ENCODE measurements around the gene KPNA4.
A peak's percentile ranks its signal among the peaks of the same experiment; 100 is the strongest.
"Not testable (repeated sequence)": the region's sequence is repeated elsewhere in the genome, so short reads cannot be mapped to it uniquely, and the experiment has no call there.

Gene KPNA4, protein sequence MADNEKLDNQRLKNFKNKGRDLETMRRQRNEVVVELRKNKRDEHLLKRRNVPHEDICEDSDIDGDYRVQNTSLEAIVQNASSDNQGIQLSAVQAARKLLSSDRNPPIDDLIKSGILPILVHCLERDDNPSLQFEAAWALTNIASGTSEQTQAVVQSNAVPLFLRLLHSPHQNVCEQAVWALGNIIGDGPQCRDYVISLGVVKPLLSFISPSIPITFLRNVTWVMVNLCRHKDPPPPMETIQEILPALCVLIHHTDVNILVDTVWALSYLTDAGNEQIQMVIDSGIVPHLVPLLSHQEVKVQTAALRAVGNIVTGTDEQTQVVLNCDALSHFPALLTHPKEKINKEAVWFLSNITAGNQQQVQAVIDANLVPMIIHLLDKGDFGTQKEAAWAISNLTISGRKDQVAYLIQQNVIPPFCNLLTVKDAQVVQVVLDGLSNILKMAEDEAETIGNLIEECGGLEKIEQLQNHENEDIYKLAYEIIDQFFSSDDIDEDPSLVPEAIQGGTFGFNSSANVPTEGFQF

DNA sequence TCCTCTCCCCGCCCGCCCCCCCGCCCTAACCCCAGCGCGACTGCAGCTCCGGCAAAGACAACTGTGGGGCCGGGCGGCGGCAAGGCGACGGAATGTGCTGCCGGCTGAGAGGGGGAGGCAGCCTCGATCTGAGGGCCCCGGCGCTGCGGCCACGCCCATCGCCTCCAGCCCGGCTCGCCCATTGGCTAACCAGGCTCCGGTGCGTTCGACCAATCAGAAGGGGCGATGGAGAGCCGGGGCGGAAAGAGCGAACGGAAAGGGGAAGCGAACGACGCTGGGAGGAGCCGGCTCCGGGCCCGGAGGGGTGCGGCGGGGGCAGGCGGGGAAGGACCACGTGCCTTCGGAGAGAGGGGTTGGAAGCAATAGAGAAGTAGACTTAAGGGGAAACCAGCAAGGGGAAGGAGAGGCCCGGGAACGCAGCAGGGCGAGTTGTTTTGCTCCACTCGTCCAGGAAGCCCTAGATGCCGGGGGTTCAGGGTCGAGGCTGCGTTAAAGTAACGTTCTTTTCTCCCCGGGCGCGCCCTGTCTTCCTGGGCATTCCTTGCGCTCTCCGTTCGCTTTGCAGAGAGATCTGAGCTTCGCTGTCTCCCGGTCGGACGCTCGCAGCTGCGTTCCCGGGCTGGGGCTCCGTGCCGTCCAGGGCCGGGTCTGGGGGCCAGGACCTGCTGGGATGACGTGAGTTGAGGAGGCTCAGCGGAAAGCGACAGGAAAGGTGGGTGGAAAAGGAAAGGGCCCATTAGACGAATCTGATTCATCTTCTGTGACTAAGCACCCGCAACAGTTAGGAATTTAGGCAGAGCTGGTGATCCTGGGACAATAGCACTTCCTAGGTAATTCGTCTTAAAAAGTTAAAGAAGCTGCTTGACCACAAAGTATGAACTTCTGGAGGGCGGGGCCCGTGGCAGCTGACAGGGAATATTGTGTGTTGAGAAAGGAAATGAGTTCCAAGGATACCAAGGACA, at the start of gene KPNA4:
KPNA4 (minus strand) TSS at position 130 of the 962 bp plus-strand sequence. CDS start 289 bp downstream, outside the sequence.
- peak; percentile 94 for DNase-seq

DNA sequence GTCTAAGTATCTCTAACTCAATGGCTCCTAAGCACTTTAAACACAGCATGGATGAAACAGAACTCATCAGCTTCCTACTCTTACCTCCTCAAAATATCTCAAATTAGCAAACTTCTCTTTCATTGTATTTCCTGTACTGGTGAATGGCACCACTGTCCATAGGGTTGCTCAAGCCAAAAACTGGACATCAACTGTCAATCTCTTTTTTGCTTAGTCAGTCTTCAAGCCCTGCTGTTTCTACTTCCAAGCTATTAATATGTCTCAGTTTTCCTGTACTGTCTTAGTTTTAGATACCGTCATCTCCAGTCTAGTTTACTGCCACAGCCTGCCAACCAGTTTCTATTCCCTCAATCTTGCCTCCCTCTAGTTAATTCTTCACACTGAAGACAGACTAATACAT, 48.3 kb upstream of the KPNA4 start:
- no peak for DNase-seq

DNA sequence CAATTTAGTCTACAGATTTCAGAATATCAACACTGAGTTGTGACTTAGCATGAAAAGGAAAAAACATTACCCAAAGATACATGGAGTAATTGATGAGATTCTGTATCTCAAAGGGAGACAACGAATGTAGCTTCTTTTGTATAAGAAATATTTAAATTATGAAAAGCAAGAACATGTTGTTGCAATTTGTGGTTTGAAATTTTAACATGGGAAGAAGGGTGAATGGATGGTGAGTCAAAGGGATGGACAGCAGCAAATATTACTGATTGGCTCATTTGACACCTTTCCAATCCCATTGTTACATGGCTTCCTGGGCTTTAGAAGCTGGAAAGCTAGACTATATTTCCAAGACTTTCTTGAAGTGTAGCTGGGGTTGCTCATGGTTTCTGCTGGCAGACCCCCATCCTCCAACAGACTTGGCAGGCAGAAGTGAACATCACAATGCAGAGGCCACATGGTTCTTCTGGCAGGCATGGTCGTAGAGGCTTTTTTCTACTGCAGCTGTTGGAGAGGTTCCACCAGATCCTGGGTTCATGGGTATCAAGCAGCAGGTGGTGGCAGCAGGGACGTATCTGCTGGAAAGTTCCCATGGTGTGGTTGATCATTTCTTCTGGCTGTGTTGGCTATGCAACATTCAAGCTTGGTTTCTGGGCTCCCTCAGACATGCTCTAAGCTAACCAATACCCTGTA, 47.2 kb upstream of the KPNA4 start:
- DNase-seq, result no peak

DNA sequence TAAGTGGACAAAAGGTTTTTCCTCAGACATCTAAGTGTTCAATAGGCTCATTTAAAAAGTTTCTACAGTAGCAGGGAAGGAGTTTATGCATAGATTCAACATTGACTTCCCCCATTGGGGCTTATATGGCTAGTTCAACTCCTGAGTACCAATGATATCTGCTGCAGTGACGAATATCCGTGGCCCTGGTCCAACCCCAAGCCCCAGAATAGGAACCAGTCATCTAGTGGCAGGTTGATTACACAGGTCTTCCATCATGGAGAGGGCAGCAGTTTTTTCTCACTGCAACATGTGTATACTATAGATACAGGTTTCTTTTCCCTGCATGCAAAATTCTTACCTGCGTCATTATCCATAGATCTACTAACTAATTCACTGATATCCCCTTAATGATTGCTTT, 45.8 kb upstream of the KPNA4 start:
- DNase-seq, result no peak

DNA sequence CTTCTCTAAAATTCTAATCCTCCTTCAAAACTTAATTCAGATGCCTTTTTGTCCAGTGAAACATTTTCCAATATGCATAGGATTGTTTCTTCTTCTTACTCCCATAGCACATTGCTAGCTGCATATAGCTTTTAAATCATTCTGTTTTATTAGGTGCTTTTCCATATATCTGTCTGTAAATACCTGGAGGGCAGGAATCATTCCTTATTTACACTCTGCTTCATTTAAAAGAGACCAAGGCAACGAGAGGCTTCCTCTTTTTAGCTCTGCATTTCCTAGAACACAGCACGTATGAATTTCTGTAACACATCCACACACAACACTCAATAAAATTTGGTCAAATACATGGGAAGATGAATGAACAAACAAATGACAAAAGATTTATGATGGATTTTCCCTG, 43.5 kb upstream of the KPNA4 start:
- no peak for DNase-seq

DNA sequence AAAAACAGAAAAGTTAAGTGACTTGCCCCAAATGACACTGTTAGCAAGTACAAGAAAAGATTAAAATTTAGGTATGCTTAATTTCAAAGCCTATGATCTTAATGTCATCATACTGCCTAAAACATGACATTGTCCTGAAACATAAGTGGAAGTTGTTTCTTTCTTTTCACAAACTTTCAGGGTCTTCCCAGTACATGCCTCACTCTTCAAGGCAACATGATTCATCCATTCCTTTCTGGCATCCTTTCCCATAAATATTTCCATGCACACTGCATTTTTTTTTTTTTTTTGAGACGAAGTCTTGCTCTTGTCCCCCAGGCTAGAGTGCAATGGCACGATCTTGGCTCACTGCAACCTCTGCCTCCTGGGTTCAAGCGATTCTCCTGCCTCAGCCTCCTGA, 42.5 kb upstream of the KPNA4 start:
- no peak for DNase-seq

DNA sequence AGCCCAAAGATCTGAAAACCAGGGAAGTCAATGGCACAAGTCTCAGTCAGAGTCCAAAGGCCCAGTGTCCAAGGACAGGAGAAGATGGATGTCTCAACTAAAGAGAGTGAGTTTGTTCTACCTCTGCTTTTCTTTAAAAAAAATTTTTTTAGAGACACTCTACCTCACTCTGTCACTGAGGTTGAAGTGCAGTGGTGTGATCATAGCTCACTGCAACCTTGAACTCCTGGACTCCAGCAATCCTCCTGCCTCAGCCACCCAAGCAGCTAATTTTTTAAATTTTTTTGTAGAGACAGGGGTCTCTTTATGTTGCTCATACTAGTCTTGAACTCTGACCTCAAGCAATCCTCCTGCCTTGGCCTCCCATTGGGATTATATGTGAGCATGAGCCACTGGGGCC, 39.9 kb upstream of the KPNA4 start:
- DNase-seq, result no peak

DNA sequence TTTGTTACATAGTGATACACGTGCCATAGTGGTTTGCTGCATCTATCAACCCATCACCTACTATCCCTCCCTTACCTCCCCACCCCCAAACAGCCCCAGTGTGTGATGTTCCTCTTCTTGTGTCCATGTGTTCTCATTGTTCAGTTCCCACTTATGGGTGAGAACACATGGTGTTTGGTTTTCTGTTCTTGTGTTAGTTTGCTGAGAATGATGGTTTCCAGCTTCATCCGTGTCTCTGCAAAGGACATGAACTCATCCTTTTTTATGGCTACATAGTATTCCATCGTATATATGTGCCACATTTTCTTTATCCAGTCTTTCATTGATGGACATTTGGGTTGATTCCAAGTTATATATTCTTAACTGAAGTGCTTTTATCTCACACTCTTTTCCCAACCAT, 38.5 kb upstream of the KPNA4 start:
- DNase-seq, result not testable (repeated sequence)

DNA sequence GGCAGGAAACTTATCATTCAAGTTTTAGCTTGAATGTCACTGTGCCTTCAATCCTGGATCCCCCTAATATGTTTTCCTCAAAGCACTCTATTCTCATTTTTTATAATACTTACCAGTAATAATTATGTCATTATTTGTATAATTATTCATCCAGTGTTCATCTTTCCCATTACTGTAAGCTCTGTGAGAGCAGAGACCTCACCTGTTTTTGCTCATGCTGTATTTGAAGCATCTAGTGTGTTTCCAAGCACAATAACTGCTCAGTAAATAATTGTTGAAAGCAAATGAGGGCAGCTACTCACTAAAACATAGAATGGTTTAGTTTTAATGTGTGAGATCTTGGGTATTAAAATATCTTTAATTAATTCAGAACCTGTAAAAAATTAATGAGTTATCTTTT, 36.9 kb upstream of the KPNA4 start:
- DNase-seq, result no peak

DNA sequence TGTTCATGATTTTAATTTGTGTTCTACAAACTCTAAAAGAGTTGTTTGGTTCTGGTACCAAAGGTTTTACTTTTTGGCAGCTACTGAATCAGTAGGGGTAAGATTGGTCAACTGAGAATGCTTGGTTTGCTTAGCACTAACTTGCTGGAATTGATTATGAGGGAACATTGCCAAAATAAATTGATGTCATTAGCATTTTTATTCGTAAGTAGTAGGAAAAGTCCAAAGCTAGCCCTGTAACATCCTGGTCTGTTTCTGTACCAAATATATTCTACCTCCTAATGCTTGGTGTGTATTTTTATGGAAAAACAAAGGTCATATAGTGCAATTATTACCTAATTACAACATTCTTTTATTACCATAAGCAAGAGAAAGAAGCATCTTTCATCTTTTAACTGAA, 35.9 kb upstream of the KPNA4 start:
- DNase-seq, result no peak

DNA sequence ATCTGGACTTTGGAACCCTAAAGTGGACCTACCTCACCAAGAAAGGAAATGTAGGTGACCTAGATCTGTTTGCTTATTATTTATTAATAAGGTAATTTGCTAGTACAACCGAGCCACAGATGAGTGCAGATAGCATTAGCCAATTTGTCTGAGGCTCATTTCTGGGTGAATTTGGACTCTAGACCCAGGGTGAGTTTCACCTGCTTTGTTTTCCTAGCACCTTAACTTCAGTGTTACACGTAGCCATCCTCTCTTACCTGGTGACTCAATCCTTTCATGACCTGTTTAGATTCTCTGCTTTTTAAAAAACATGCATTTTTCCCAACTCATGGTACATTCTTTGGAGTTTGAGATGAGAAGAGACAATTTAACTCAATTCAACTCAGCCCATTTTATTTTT, 33.5 kb upstream of the KPNA4 start:
- DNase-seq, result no peak

DNA sequence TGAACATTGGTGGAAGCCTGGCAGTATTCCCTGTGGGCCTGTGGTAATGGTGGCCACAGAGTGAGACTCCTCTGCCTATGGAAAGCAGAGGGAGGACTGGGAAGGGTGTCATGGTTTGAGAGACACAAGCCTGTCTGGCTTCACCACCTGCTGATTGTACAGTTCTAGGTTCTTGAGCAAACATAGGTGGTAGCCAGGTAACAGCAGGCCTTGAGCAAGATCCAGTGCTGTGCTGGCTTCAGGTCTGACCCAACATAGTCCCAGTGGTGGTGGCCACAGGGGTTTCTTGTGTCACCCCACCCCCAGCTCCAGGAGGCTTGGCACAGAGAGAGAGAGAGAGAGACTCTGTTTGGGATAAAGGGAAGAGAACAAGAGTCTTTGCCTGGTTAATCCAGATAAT, 22.7 kb upstream of the KPNA4 start:
- no peak for DNase-seq

DNA sequence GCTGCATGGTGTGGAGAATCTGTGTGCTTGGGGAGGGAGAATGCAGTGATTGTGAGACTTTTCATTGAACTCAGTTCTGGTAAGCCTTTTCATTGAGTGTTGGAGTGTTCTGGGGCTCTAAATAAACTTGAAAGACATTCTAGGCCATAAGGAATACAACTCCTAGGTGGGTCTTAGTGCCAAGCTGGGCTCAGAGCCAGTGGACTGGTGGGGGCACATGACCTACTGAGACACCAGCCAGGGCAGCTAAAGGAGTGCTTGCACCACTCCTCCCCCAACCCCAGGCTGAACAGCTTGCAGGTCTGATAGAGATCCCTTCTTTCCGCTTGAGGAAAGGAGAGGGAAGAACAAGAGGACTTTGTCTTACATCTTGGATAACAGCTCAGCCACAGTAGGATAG, 21.7 kb upstream of the KPNA4 start:
- DNase-seq, result no peak

DNA sequence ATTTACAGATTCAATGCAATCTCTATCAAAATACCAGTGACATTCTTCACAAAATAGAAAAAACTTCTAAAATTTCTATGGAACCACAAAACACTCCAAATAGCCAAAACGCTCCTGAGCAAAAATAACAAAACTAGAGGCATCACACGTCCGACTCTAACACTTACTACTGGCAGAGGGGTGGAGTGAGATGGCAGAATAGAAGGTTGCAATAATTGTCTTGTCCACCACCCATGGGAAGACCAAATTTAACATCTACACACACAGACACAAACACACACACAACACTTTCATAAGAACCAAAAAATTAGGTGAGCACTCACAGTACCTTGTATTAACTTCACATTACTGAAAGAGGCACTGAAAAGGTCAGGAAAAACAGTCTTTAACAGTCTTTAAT, 21.3 kb upstream of the KPNA4 start:
- no peak for DNase-seq

DNA sequence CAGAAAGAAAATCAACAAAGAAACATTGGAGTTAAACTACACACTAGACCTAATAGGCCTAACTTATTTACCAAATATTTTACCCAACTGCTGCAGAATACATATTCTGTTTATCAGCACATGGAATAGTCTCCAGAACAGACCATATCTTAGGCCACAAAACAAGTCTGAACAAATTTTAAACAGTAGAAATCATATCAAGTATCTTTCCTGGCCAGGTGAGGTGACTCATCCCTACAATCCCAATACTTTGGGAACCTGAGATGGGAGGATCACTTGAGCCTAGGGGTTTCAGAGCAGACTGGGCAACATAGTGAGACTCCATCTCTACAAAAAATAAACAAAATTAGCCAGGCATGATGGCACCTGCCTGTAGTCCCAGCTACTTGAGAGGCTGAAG, 18.1 kb upstream of the KPNA4 start:
- no peak for DNase-seq

DNA sequence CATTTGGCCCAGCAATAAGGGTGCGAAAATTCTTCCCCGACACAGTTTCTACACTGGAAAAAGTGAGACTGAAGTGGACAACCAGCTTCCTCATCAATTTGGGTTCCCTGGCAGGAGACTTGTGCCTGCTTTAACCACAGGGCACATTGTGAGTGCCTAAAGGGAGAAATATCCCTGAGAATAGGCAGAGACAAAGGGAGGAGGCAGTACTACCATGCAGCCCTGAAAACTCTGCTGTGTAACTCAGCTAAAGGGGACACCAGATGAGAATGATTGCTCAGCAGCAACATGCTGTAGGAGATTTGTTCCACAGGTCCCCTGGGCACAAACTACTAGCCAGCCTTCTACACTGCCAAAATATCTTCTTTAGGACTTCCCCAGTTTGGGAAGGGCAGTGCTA, 15.6 kb upstream of the KPNA4 start:
- DNase-seq, result no peak

DNA sequence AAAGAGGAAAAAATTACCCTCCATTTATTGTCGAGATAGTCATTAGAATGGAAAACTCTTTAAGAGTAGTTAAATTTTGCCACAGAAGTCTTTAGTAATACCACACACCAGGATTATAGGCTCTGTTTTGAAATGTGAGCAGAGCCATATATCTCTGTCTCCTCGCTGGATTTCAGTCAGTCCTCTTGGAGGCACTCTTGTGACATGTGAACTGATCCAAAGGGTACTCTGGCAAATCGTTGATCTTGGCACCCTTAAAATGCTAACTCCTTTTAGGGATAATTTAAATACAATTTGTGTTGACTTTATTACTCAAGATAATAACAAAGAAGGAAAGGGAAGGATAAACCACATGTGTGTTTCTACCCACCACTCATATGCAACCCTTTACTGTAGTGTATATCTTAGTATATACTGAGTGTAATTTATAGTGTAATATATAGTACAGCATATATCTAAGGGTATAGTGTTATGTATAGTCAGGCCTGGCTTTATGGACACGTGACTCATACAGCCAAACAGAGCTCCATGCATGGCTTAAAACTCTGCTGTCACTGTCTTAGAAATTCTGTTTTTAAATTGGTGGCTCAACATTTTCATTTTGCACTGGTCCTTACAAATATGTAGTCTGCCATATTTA, 12.3 kb upstream of the KPNA4 start:
- DNase-seq, result no peak

DNA sequence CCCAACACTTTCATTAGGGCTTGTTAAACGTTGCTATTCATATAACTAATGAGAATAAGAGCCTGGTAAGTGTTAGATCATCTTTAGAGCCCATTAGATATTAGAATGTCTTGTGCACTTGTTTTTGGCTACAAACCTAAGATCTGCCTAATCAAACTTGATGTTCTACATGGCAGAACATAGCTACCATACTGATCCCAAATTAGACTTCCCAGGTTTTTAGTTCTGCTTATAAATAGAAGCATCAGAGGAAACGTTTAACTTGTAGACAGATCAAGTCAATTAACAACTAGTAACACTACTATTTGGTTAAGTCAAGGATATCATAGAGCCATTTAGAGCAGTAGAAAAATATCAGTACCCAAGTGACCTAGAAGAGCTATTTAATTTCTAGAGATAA, 11.7 kb upstream of the KPNA4 start:
- DNase-seq, result no peak

DNA sequence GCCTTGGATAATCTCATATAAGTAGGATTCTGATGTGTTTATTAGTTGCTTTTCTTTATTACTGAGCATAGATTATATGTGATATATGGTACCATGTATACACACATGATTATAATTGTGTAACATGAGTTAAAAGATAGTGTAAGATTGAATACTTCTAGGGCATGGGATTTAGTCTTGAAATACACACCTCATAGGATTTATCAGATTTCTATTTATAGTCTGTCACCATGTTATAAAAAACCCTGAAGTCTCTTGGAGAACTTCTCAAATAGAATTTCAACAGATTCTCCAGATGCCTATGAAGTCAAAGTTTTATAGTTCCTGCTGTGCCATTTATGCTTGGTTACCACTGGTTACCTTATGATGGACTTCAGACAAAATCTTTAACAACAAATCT, 11.2 kb upstream of the KPNA4 start:
- no peak for DNase-seq

DNA sequence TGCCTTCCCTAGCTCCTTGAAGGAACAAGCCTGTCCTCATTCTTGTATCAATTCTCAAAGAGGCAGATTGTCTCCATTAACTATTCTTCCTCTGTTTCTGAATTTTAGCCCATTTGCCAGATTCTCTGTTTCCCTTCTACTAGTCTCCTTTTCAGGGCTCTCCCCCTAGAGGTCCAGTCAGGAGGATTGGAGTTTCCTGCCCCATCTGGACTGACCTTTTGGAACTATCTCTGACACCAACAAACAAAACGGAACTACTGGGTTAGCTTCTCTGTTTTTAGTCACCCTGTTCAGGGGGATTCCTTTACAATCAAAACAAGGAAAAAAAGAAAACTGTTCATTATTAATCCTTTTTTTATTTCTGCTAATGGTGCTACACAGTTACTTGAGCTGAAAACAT, 10.2 kb upstream of the KPNA4 start:
- no peak for DNase-seq

DNA sequence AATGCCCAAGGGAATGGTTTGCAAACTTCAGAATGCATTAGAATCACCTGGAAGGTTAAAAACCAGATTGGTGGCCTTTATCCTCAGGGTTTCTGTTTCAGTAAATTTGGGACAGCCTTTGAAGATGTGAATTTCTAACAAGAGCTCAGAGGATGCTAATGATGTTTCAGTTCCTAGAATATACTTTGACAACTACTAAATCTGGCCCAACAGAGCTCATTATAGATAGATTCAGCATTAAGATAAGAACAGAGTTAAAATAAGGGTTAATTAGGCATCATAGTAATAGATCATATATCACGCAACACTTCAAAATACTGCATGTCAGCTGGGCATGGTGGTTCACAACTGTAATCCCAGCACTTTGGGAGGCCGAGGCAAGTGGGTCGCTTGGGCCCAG, 9.3 kb upstream of the KPNA4 start:
- DNase-seq, result no peak

DNA sequence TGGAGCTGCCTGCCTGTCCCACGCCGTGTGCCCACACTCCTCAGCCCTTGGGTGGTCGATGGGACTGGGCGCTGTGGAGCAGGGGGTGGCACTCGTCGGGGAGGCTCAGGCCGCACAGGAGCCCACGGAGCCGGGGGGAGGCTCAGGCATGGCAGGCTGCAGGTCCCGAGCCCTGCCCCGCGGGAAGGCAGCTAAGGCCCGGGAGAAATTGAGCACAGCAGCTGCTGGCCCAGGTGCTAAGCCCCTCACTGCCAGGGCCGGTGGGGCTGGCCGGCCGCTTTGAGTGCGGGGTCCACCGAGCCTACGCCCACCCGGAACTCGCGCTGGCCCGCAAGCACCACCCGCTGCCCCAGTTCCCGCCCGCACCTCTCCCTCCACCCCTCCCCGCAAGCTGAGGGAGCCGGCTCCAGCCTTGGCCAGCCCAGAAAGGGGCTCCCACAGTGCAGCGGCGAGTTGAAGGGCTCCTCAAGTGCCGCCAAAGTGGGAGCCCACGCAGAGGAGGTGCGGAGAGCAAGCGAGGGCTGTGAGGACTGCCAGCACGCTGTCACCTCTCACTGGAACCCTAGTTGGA, 8.7 kb upstream of the KPNA4 start:
- not testable (repeated sequence) for DNase-seq
